IMR-90 (cell line): ENCODE results near the gene HTT.

Source experiments
- BHLHE40 ChIP-seq: fragments of 150-350 bp; IDR thresholded peaks from 2 replicates; pipeline ENCODE4 v1.6.1; 2016; ENCODE audit warnings: mild to moderate bottlenecking, low read depth, low read length
- CEBPB ChIP-seq: IDR thresholded peaks from 2 replicates; pipeline ENCODE4 v1.6.1; 2012; ENCODE audit warnings: low read depth, low read length, improper control_type of control experiment
- FOS ChIP-seq: fragments of 150-350 bp; IDR thresholded peaks from 2 replicates; pipeline ENCODE4 v1.6.1; 2016; ENCODE audit warnings: low read depth, low read length
- MAFK ChIP-seq: IDR thresholded peaks from 2 replicates; pipeline ENCODE4 v1.6.1; 2012; ENCODE audit warnings: low read depth, low read length, improper control_type of control experiment
- MAZ ChIP-seq: IDR thresholded peaks from 2 replicates; pipeline ENCODE4 v1.6.1; 2012; ENCODE audit warnings: low read depth, mild to moderate bottlenecking, low read length, improper control_type of control experiment, moderate library complexity, borderline replicate concordance
- NFE2L2 ChIP-seq: fragments of 150-350 bp; IDR thresholded peaks from 2 replicates; pipeline ENCODE4 v1.6.1; 2016; ENCODE audit warnings: low read depth, mild to moderate bottlenecking, low read length
- POLR2A ChIP-seq: IDR thresholded peaks from 2 replicates; pipeline ENCODE4 v1.6.1; 2012; ENCODE audit warnings: mild to moderate bottlenecking, low read depth, low read length
- SMC3 ChIP-seq: fragments of 150-350 bp; IDR thresholded peaks from 2 replicates; pipeline ENCODE4 v1.6.1; 2016; ENCODE audit warnings: low read depth, mild to moderate bottlenecking, antibody characterized with exemption, low read length, moderate library complexity
- TF ChIP-seq, protein P1 (sequence below): conservative IDR thresholded peaks from 2 replicates; pipeline ENCODE4 v1.5.1; 2012; ENCODE audit warnings: mild to moderate bottlenecking, low read depth, low read length, improper control_type of control experiment
- TF ChIP-seq, protein P2 (sequence below): fragments of 150-350 bp; IDR thresholded peaks from 2 replicates; pipeline ENCODE4 v1.6.1; 2017; ENCODE audit warnings: mild to moderate bottlenecking, antibody characterized with exemption, low read length, low read depth
- TF ChIP-seq, protein P3 (sequence below): fragments of 150-350 bp; IDR thresholded peaks from 2 replicates; pipeline ENCODE4 v1.6.1; 2016; ENCODE audit warnings: low read depth, mild to moderate bottlenecking, low read length, moderate library complexity, borderline replicate concordance

DNA sequence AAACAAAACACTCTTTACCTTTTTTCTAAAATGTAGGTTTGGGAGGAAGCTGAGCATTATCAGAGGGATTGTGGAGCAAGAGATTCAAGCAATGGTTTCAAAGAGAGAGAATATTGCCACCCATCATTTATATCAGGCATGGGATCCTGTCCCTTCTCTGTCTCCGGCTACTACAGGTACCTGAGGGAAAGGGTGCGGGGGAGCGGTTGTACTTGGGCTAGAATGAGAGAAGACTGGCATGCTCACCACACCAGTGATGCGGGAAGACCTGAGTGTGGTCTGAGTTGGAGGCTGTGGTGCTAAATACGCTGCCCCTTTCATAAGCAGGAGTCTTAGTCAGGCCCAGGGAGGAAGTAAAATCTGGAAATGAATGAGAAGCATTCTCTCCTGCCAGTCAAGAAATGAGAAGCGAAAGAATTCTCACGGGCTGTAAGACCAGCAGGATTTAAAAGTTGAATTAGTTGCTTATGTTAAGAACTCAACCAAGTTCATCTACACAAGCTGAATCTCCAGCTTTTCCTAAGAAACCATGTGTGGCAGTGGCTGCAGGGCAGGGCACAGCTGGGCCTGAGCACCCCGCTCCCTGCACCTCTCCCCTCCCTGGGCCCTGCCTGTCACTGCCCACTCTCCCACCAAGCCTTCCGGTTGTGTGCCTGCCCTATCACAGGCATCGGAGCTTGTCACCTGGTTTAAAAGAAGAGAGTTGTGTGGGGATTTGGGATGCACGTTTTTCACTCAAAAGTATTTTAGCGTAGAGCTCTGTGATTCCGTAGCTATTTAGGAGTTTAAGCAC, 149.7 kb downstream of the HTT start:
- TF ChIP-seq, protein P1, sequence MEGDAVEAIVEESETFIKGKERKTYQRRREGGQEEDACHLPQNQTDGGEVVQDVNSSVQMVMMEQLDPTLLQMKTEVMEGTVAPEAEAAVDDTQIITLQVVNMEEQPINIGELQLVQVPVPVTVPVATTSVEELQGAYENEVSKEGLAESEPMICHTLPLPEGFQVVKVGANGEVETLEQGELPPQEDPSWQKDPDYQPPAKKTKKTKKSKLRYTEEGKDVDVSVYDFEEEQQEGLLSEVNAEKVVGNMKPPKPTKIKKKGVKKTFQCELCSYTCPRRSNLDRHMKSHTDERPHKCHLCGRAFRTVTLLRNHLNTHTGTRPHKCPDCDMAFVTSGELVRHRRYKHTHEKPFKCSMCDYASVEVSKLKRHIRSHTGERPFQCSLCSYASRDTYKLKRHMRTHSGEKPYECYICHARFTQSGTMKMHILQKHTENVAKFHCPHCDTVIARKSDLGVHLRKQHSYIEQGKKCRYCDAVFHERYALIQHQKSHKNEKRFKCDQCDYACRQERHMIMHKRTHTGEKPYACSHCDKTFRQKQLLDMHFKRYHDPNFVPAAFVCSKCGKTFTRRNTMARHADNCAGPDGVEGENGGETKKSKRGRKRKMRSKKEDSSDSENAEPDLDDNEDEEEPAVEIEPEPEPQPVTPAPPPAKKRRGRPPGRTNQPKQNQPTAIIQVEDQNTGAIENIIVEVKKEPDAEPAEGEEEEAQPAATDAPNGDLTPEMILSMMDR, result no peak
- no peak for TF ChIP-seq MAFK
- no peak for TF ChIP-seq CEBPB
- TF ChIP-seq SMC3, result no peak
- TF ChIP-seq POLR2A, result no peak
- no peak for TF ChIP-seq BHLHE40
- no peak for TF ChIP-seq NFE2L2
- TF ChIP-seq, protein P2, sequence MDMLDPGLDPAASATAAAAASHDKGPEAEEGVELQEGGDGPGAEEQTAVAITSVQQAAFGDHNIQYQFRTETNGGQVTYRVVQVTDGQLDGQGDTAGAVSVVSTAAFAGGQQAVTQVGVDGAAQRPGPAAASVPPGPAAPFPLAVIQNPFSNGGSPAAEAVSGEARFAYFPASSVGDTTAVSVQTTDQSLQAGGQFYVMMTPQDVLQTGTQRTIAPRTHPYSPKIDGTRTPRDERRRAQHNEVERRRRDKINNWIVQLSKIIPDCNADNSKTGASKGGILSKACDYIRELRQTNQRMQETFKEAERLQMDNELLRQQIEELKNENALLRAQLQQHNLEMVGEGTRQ, result no peak
- TF ChIP-seq MAZ, result no peak
- TF ChIP-seq FOS, result no peak
- TF ChIP-seq, protein P3, sequence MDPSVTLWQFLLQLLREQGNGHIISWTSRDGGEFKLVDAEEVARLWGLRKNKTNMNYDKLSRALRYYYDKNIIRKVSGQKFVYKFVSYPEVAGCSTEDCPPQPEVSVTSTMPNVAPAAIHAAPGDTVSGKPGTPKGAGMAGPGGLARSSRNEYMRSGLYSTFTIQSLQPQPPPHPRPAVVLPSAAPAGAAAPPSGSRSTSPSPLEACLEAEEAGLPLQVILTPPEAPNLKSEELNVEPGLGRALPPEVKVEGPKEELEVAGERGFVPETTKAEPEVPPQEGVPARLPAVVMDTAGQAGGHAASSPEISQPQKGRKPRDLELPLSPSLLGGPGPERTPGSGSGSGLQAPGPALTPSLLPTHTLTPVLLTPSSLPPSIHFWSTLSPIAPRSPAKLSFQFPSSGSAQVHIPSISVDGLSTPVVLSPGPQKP, result no peak
